C4-2B (cell line): ENCODE results near the gene SPTBN5.
A peak's percentile ranks its signal among the peaks of the same experiment; 100 is the strongest.

Experiments
- H3K27ac ChIP-seq: fragments of 450-650 bp; 2 replicates; pipeline ENCODE4 v1.5.1; 2017
- CTCF ChIP-seq: fragments of 450-650 bp; conservative IDR thresholded peaks from 2 replicates; pipeline ENCODE4 v1.5.1; 2017; ENCODE audit warnings: mild to moderate bottlenecking
- ZFX ChIP-seq: fragments of 450-650 bp; IDR thresholded peaks from 2 replicates; pipeline ENCODE4 v1.6.1; 2017

SPTBN5 gene

GRCh38 chr15:41893422-41894250, at the start of gene SPTBN5:
Gene SPTBN5, minus strand, starts transcription at chr15:41894053. Its CDS starts 556 bp downstream, at chr15:41893497.
- H3K27ac ChIP-seq: peak within 1 kb of the TSS; percentile 5
- TF ChIP-seq CTCF (no peak), ZFX (no peak)

- H3K27ac ChIP-seq: no peak overlapping the region
- no peak for TF ChIP-seq ZFX
Measured at GRCh38 chr15:41942886-41943285, 49.0 kb upstream of the SPTBN5 start.

GRCh38 chr15:41941644-41942415, 48.0 kb upstream of the SPTBN5 start:
- TF ChIP-seq ZFX: no peak
- no peak for TF ChIP-seq CTCF
- no peak overlapping the region for H3K27ac ChIP-seq

GRCh38 chr15:41940441-41940857, 46.6 kb upstream of the SPTBN5 start:
- no peak for TF ChIP-seq CTCF
- TF ChIP-seq ZFX: no peak
- H3K27ac ChIP-seq: no peak overlapping the region

GRCh38 chr15:41939986-41940385, 46.1 kb upstream of the SPTBN5 start:
- H3K27ac ChIP-seq: no peak overlapping the region

GRCh38 chr15:41937568-41937923, 43.7 kb upstream of the SPTBN5 start:
- no peak for TF ChIP-seq CTCF
- no peak for TF ChIP-seq ZFX
- no peak overlapping the region for H3K27ac ChIP-seq

More at GRCh38 chr15:41939986-41940385, 46.1 kb upstream of the SPTBN5 start:
- TF ChIP-seq CTCF (no peak), ZFX (no peak)

GRCh38 chr15:41936649-41937567, 43.1 kb upstream of the SPTBN5 start:
- no peak overlapping the region for H3K27ac ChIP-seq
- TF ChIP-seq CTCF (no peak), ZFX (no peak)
